ENCODE measurements around the gene ITGB1.

The ITGB1 gene

GRCh38 chr10:32961343-32961894 lies 3.4 kb upstream of the ITGB1 start:
- H3K27ac ChIP-seq (ENCODE audit: low read depth, low read length), result peak overlapping the region; percentile 91
- no peaks in the 10 kb centered on the region for H3K9me3 ChIP-seq (ENCODE audit: control insufficient read depth, insufficient read depth, low read length)
- H3K9me2 ChIP-seq (replicated peaks; ENCODE audit: control insufficient read depth, low read length), result no peaks in the 10 kb centered on the region
- H3F3A ChIP-seq (ENCODE audit: control insufficient read depth, insufficient read depth), result peaks cover 29% of the 10 kb centered on the region
- peaks cover 65% of the 10 kb centered on the region for H3K4me1 ChIP-seq (ENCODE audit: control insufficient read depth, low read length)
- H3K79me2 ChIP-seq (ENCODE audit: control insufficient read depth, low read length), result peaks cover 47% of the 10 kb centered on the region
- H3K4me2 ChIP-seq (ENCODE audit: low read length), result peak overlapping the region; percentile 95
- H4K20me1 ChIP-seq (ENCODE audit: control insufficient read depth, insufficient read depth, low read depth, low read length), result no peaks in the 10 kb centered on the region
- H3K4me3 ChIP-seq (ENCODE audit: low read length), result peak overlapping the region; percentile 98
- H3K36me3 ChIP-seq (ENCODE audit: control insufficient read depth, low read length), result peaks cover 22% of the 10 kb centered on the region
- no peak for TF ChIP-seq EZH2phosphoT487 (IDR thresholded peaks at IDR 0.05; ENCODE audit: borderline replicate concordance, low read length)
- TF ChIP-seq, protein P1, sequence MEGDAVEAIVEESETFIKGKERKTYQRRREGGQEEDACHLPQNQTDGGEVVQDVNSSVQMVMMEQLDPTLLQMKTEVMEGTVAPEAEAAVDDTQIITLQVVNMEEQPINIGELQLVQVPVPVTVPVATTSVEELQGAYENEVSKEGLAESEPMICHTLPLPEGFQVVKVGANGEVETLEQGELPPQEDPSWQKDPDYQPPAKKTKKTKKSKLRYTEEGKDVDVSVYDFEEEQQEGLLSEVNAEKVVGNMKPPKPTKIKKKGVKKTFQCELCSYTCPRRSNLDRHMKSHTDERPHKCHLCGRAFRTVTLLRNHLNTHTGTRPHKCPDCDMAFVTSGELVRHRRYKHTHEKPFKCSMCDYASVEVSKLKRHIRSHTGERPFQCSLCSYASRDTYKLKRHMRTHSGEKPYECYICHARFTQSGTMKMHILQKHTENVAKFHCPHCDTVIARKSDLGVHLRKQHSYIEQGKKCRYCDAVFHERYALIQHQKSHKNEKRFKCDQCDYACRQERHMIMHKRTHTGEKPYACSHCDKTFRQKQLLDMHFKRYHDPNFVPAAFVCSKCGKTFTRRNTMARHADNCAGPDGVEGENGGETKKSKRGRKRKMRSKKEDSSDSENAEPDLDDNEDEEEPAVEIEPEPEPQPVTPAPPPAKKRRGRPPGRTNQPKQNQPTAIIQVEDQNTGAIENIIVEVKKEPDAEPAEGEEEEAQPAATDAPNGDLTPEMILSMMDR (IDR thresholded peaks at IDR 0.05; ENCODE audit: low read depth, low read length, poor library complexity, severe bottlenecking), result no peak
- H3K27me3 ChIP-seq (ENCODE audit: control insufficient read depth, low read length), result no peaks in the 10 kb centered on the region

GRCh38 chr10:32960022-32960421 lies 2.0 kb upstream of the ITGB1 start:
- Histone ChIP-seq H4K20me1 (ENCODE audit: control insufficient read depth, insufficient read depth, low read depth, low read length) (0 out of 2 replicates have a peak, but pooled peaks cover 7% of the 10 kb centered on the region), H3K9me3 (ENCODE audit: control insufficient read depth, insufficient read depth, low read length) (no peaks in the 10 kb centered on the region), H3K4me2 (ENCODE audit: low read length) (peak overlapping the region; percentile 95), H3F3A (ENCODE audit: control insufficient read depth, insufficient read depth) (peaks cover 24% of the 10 kb centered on the region), H3K36me3 (ENCODE audit: control insufficient read depth, low read length) (peaks cover 36% of the 10 kb centered on the region), H3K9me2 (replicated peaks; ENCODE audit: control insufficient read depth, low read length) (no peaks in the 10 kb centered on the region), H3K79me2 (ENCODE audit: control insufficient read depth, low read length) (peaks cover 61% of the 10 kb centered on the region), H3K4me1 (ENCODE audit: control insufficient read depth, low read length) (peaks cover 70% of the 10 kb centered on the region), H3K4me3 (ENCODE audit: low read length) (peak overlapping the region; percentile 98), H3K27ac (ENCODE audit: low read depth, low read length) (peak overlapping the region; percentile 91), H3K27me3 (ENCODE audit: control insufficient read depth, low read length) (no peaks in the 10 kb centered on the region)
- TF ChIP-seq, protein P1 (IDR thresholded peaks at IDR 0.05; ENCODE audit: low read depth, low read length, poor library complexity, severe bottlenecking), result no peak
- no peak for TF ChIP-seq EZH2phosphoT487 (IDR thresholded peaks at IDR 0.05; ENCODE audit: borderline replicate concordance, low read length)

DNA sequence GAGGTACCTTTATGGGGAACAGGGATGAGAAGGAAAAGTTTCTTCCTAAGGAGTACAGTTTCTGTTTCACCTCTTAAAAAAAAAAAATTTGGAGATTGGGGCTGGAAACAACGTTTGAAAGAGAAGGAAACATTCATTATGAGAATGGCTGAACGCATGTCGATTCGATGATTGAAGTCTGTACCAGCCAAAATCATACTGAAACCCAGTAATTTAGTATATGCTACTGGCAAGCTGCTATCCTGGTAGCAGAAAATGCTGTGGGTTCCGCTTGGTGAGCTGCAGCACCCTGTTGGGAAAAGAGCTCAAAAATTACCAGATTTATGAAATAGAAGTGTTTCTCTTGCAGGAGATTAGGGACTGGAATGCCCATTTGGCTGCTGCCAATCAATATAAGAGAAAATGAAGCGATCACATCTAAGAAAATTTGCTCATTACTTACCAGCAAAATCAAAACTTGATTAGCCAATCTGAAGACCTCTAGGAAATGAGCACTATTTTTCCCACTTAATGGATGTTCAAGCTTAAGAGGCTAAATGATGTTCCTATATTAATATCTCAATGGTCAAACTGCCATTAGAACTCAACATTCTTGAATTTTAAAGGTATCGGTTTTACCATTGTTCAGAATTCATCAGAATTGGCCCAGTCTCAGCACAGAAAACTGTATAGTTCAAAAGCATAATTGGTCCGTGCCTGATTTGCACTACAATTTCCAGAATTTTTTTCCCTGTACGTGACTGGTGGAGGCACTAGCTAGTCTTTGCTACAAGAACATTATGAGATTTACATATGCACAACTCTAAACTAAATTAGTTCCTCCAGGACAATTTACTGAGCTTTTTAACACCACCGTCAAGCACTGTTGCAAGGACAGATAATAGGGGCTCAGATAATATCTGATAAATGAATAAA lies 1.2 kb upstream of the ITGB1 start:
- H3K27ac ChIP-seq (ENCODE audit: low read depth, low read length), result peak overlapping the region; percentile 91
- TF ChIP-seq EZH2phosphoT487 (IDR thresholded peaks at IDR 0.05; ENCODE audit: borderline replicate concordance, low read length), result no peak
- TF ChIP-seq, protein P1 (IDR thresholded peaks at IDR 0.05; ENCODE audit: low read depth, low read length, poor library complexity, severe bottlenecking), result no peak
- peaks cover 74% of the 10 kb centered on the region for H3K4me1 ChIP-seq (ENCODE audit: control insufficient read depth, low read length)

More for the DNA sequence above, 1.2 kb upstream of the ITGB1 start:
- H3K9me3 ChIP-seq (ENCODE audit: control insufficient read depth, insufficient read depth, low read length), result no peaks in the 10 kb centered on the region
- H3K79me2 ChIP-seq (ENCODE audit: control insufficient read depth, low read length), result peaks cover 69% of the 10 kb centered on the region
- H3K4me2 ChIP-seq (ENCODE audit: low read length), result peak overlapping the region; percentile 95
- no peaks in the 10 kb centered on the region for H3K9me2 ChIP-seq (replicated peaks; ENCODE audit: control insufficient read depth, low read length)
- peaks cover 14% of the 10 kb centered on the region; the same call in 1 of the 2 replicates for H4K20me1 ChIP-seq (ENCODE audit: control insufficient read depth, insufficient read depth, low read depth, low read length)
- H3K4me3 ChIP-seq (ENCODE audit: low read length), result peak overlapping the region; percentile 98
- H3K27me3 ChIP-seq (ENCODE audit: control insufficient read depth, low read length), result no peaks in the 10 kb centered on the region
- H3F3A ChIP-seq (ENCODE audit: control insufficient read depth, insufficient read depth), result peaks cover 26% of the 10 kb centered on the region
- H3K36me3 ChIP-seq (ENCODE audit: control insufficient read depth, low read length), result peaks cover 44% of the 10 kb centered on the region

All from DOHH2 (cell line).